Calu3 (cell line): ENCODE data around the gene LRRN4. TPM values are rescaled to one million over a fixed set of nuclear protein-coding genes. Genes with fewer than 3 reads are reported as not detected.

Experiments used
- BruUV-seq: library from RNA; stranded (reverse); fragments of 400-500 nt; replicated peaks from 2 replicates; lab custom pipeline; 2021; lab: Mats Ljungman, UMichigan
- CTCF ChIA-PET: fragments of 300-600 bp; sonication (Branson Sonifier 250); formaldehyde crosslinking; loops from one replicate; lab custom pipeline; 2022; ENCODE audit warnings: antibody characterized with exemption; lab: Charles Lee
- DNase-seq: peaks from one replicate; pipeline ENCODE4 v3.0.0; 2022
- H3K27ac Mint-ChIP-seq: one replicate; pipeline ENCODE4 v1.8.0; 2022; ENCODE audit warnings: mixed read lengths; ENCODE audit not compliant: unreplicated experiment
- H3K27me3 Mint-ChIP-seq: one replicate; pipeline ENCODE4 v1.8.0; 2022; ENCODE audit warnings: mixed read lengths; ENCODE audit not compliant: unreplicated experiment
- H3K36me3 Mint-ChIP-seq: one replicate; pipeline ENCODE4 v1.8.0; 2022; ENCODE audit warnings: mild to moderate bottlenecking, moderate library complexity, mixed read lengths; ENCODE audit not compliant: insufficient read depth, unreplicated experiment
- H3K4me1 Mint-ChIP-seq: one replicate; pipeline ENCODE4 v1.8.0; 2022; ENCODE audit warnings: mild to moderate bottlenecking, low read depth, mixed read lengths; ENCODE audit not compliant: unreplicated experiment
- H3K4me3 Mint-ChIP-seq: one replicate; pipeline ENCODE4 v1.8.0; 2022; ENCODE audit warnings: mild to moderate bottlenecking, low read depth, moderate library complexity, mixed read lengths; ENCODE audit not compliant: unreplicated experiment
- H3K9me3 Mint-ChIP-seq: one replicate; pipeline ENCODE4 v1.8.0; 2022; ENCODE audit warnings: low read depth, mixed read lengths; ENCODE audit not compliant: unreplicated experiment
- CTCF ChIP-seq: fragments of 200-600 bp; IDR thresholded peaks from one replicate; pipeline ENCODE4 v1.8.0; 2022; ENCODE audit warnings: antibody characterized with exemption; ENCODE audit not compliant: unreplicated experiment
- intact Hi-C: fragments of 100-400 bp; cut with micrococcal nuclease; formaldehyde crosslinking; loops from one replicate; pipeline ENCODE4 v1.10.0; 2022; ENCODE audit not compliant: unreplicated experiment
- total RNA-seq: library from RNA; stranded (reverse); gene quantifications from 2 replicates; pipeline ENCODE4 v1.2.3, GENCODE V29; 2022

The LRRN4 gene
- total RNA-seq, 1 experiment from 2014 or later = 2.6 TPM

GRCh38 chr20:6045566-6045965, 8.3 kb downstream of the LRRN4 start:
- Mint-ChIP-seq H3K36me3 (no peaks in the 10 kb centered on the region), H3K4me3 (no peak overlapping the region), H3K27me3 (no peaks in the 10 kb centered on the region), H3K4me1 (peaks cover 9% of the 10 kb centered on the region), H3K27ac (no peak overlapping the region), H3K9me3 (no peaks in the 10 kb centered on the region)
- intact Hi-C loops = no loop called here
- BruUV-seq = no TSS peak
- CTCF ChIA-PET = no interaction called here
- DNase-seq = no peak
- no peak for TF ChIP-seq CTCF

GRCh38 chr20:6044115-6044514, 9.7 kb downstream of the LRRN4 start:
- intact Hi-C loops = no loop called here
- no peaks in the 10 kb centered on the region for H3K4me1 Mint-ChIP-seq
- no peaks in the 10 kb centered on the region for H3K27me3 Mint-ChIP-seq
- H3K4me3 Mint-ChIP-seq = no peak overlapping the region
- TF ChIP-seq CTCF = no peak
- no peaks in the 10 kb centered on the region for H3K36me3 Mint-ChIP-seq
- DNase-seq = no peak
- H3K27ac Mint-ChIP-seq = no peak overlapping the region
- no peaks in the 10 kb centered on the region for H3K9me3 Mint-ChIP-seq
- no TSS peak for BruUV-seq
- CTCF ChIA-PET = no interaction called here

GRCh38 chr20:6041808-6042265, 12.0 kb downstream of the LRRN4 start:
- no peak overlapping the region for H3K27ac Mint-ChIP-seq
- no peak for TF ChIP-seq CTCF
- H3K36me3 Mint-ChIP-seq = no peaks in the 10 kb centered on the region
- DNase-seq = no peak
- CTCF ChIA-PET = interaction anchor here (0.6 kb wide), 1 partner anchor 465 kb away, joined by 5 read pairs; no protein-coding TSS in a partner anchor
- no peaks in the 10 kb centered on the region for H3K4me1 Mint-ChIP-seq
- H3K27me3 Mint-ChIP-seq = no peaks in the 10 kb centered on the region
- no TSS peak for BruUV-seq
- no peaks in the 10 kb centered on the region for H3K9me3 Mint-ChIP-seq
- H3K4me3 Mint-ChIP-seq = no peak overlapping the region
- intact Hi-C loops = no loop called here

- Mint-ChIP-seq H3K9me3 (no peaks in the 10 kb centered on the region), H3K4me3 (no peak overlapping the region), H3K27me3 (no peaks in the 10 kb centered on the region), H3K27ac (no peak overlapping the region), H3K36me3 (no peaks in the 10 kb centered on the region), H3K4me1 (no peaks in the 10 kb centered on the region)
- intact Hi-C loops = no loop called here
- TF ChIP-seq CTCF = no peak
- CTCF ChIA-PET = interaction anchor here (0.6 kb wide), 1 partner anchor 464 kb away, joined by 5 read pairs; no protein-coding TSS in a partner anchor
- no TSS peak for BruUV-seq
- no peak for DNase-seq
Observed at GRCh38 chr20:6040958-6041807, 12.7 kb downstream of the LRRN4 start.
